Vagina (tissue), 2 donors: ENCODE results near the gene CDH13. TPM values are rescaled to one million over a fixed set of nuclear protein-coding genes. Genes with fewer than 3 reads are reported as not detected.

ENCODE experiments used
- DNase-seq, 2 donors: peaks; one replicate each; pipeline ENCODE4 v3.0.0-alpha.2; 2017; ENCODE audit errors: extremely low spot score in 2 of 2
- H3K27ac ChIP-seq: fragments of 200-600 bp; sonication (generic); one replicate; pipeline ENCODE4 v1.5.1; 2019
- H3K27me3 ChIP-seq: fragments of 200-600 bp; sonication (generic); one replicate; pipeline ENCODE4 v1.5.1; 2019
- H3K36me3 ChIP-seq, 2 donors: fragments of 200-600 bp; sonication (generic); one replicate each; pipeline ENCODE4 v1.5.1; 2017 to 2019
- H3K4me1 ChIP-seq: fragments of 200-600 bp; sonication (generic); one replicate; pipeline ENCODE4 v1.5.1; 2019
- H3K4me3 ChIP-seq, 2 donors: fragments of 200-600 bp; sonication (generic); 1 replicate in 1 of 2; 2 replicates in 1 of 2; pipeline ENCODE4 v1.5.1; 2016 to 2019
- H3K9me3 ChIP-seq: fragments of 200-600 bp; sonication (generic); one replicate; pipeline ENCODE4 v1.5.1; 2019
- POLR2A ChIP-seq, 2 donors: fragments of 450-650 bp; IDR thresholded peaks; one replicate each; pipeline ENCODE4 v1.6.1; 2017; ENCODE audit warnings: antibody characterized with exemption in 2 of 2, mild to moderate bottlenecking in 2 of 2, moderate library complexity in 2 of 2
- POLR2AphosphoS5 ChIP-seq, 2 donors: sonication (generic); formaldehyde crosslinking; IDR thresholded peaks; one replicate each; pipeline ENCODE4 v1.9.0; 2017; ENCODE audit warnings: antibody characterized with exemption in 2 of 2, mild to moderate bottlenecking in 2 of 2, low read depth in 1 of 2; ENCODE audit not compliant: insufficient read depth in 1 of 2
- intact Hi-C: fragments of 100-400 bp; cut with DNase I; formaldehyde crosslinking; loops from one replicate; pipeline ENCODE4 v1.15.1; 2023
- total RNA-seq: library from RNA; depleted of rRNA; stranded (reverse); fragments of >200 nt; gene quantifications from one replicate; pipeline ENCODE4 v1.2.3, GENCODE V29; 2016
- TF ChIP-seq, protein P1 (sequence below), 3 experiments: fragments of 450-650 bp in 2 of 3; fragments of 200-600 bp in 1 of 3; sonication (generic) in 1 of 3; IDR thresholded peaks; one replicate each; pipeline ENCODE4 v1.5.1; 2017 to 2019; ENCODE audit warnings: antibody characterized with exemption in 3 of 3, mild to moderate bottlenecking in 2 of 3, moderate library complexity in 2 of 3

CDH13 gene
- total RNA-seq, 1 donor from 2014 or later: 123 TPM

DNA sequence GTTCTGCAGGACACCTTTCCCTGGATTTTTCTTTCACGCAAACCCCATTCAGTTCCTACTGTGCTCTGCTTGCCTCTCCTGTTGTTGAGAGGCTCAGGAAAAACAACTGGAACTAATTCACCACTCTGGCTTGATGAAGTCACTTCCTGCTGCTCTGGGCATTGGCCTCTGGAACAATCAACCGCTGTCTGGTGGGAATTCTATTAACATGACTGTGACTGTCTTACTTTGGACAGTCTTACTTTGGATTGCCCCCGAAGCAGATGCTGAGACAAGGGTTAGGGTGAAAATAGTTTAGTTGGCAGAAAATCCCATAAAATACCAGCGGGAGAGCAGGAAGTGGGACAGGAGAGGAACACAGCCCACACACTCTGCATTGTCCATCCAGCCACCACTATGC, 1091.0 kb downstream of the CDH13 start:
- intact Hi-C loops: no loop called here

DNA sequence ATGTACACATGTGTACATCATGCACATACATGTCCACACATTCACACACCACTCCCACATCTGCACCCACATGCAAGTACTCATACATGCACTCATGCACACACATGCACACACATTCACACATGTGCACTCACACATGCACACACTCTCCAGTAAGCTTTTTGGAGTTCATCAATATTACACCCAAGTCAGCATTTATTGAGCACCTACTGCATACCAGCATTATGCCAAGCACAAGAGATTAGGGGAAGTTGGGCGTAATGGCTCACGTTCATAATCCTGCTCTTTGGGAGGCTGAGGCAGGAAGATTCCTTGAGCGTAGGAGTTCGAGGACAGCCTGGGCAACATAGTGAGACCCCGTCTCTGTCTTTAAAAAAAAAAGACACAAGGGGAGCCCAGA, 1093.4 kb downstream of the CDH13 start:
- intact Hi-C loops: no loop called here
- TF ChIP-seq POLR2A (IDR thresholded peaks at IDR 0.05): no peak
- TF ChIP-seq POLR2AphosphoS5 (IDR thresholded peaks at IDR 0.05; ENCODE audit: insufficient read depth in 1 of 2, low read depth in 1 of 2): no peak
- TF ChIP-seq, protein P1, sequence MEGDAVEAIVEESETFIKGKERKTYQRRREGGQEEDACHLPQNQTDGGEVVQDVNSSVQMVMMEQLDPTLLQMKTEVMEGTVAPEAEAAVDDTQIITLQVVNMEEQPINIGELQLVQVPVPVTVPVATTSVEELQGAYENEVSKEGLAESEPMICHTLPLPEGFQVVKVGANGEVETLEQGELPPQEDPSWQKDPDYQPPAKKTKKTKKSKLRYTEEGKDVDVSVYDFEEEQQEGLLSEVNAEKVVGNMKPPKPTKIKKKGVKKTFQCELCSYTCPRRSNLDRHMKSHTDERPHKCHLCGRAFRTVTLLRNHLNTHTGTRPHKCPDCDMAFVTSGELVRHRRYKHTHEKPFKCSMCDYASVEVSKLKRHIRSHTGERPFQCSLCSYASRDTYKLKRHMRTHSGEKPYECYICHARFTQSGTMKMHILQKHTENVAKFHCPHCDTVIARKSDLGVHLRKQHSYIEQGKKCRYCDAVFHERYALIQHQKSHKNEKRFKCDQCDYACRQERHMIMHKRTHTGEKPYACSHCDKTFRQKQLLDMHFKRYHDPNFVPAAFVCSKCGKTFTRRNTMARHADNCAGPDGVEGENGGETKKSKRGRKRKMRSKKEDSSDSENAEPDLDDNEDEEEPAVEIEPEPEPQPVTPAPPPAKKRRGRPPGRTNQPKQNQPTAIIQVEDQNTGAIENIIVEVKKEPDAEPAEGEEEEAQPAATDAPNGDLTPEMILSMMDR (IDR thresholded peaks at IDR 0.05): no peak
- Histone ChIP-seq H3K4me3 (no peak overlapping the region), H3K36me3 (no peaks in the 10 kb centered on the region), H3K9me3 (no peaks in the 10 kb centered on the region), H3K27ac (no peak overlapping the region), H3K27me3 (no peaks in the 10 kb centered on the region), H3K4me1 (no peaks in the 10 kb centered on the region)
- no peak for DNase-seq

More for the DNA sequence above, 1091.0 kb downstream of the CDH13 start:
- no peak overlapping the region for H3K27ac ChIP-seq
- no peaks in the 10 kb centered on the region for H3K27me3 ChIP-seq
- H3K36me3 ChIP-seq: no peaks in the 10 kb centered on the region
- DNase-seq: no peak
- TF ChIP-seq, protein P1 (IDR thresholded peaks at IDR 0.05): no peak
- TF ChIP-seq POLR2AphosphoS5 (IDR thresholded peaks at IDR 0.05; ENCODE audit: insufficient read depth in 1 of 2, low read depth in 1 of 2): no peak
- no peak for TF ChIP-seq POLR2A (IDR thresholded peaks at IDR 0.05)
- H3K4me3 ChIP-seq: no peak overlapping the region
- no peaks in the 10 kb centered on the region for H3K4me1 ChIP-seq
- H3K9me3 ChIP-seq: no peaks in the 10 kb centered on the region

DNA sequence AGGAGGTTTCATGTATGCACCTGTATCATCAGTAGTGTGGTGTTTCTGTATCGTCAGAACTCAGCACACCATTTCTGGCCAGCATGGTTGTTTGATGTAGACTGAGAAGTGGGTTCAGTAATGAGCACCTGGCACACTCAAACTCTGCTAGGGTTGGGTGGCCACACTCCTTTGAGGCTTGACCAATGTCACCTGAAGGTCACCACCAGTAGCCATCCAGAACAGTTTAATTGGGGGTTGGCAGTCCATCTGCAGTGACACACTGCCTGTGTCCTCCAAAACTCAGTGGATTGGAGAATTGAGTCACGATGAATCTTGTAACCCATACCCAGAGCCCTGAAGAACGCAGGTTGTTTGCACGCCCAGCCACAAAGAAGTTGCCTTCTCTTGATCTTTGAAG, 1094.2 kb downstream of the CDH13 start:
- no peak for DNase-seq
- Histone ChIP-seq H3K4me1 (no peaks in the 10 kb centered on the region), H3K27me3 (no peaks in the 10 kb centered on the region), H3K36me3 (no peaks in the 10 kb centered on the region), H3K4me3 (no peak overlapping the region), H3K27ac (no peak overlapping the region), H3K9me3 (no peaks in the 10 kb centered on the region)
- intact Hi-C loops: no loop called here
- TF ChIP-seq POLR2A (IDR thresholded peaks at IDR 0.05) (no peak), POLR2AphosphoS5 (IDR thresholded peaks at IDR 0.05; ENCODE audit: insufficient read depth in 1 of 2, low read depth in 1 of 2) (no peak)
- TF ChIP-seq, protein P1 (IDR thresholded peaks at IDR 0.05): no peak

DNA sequence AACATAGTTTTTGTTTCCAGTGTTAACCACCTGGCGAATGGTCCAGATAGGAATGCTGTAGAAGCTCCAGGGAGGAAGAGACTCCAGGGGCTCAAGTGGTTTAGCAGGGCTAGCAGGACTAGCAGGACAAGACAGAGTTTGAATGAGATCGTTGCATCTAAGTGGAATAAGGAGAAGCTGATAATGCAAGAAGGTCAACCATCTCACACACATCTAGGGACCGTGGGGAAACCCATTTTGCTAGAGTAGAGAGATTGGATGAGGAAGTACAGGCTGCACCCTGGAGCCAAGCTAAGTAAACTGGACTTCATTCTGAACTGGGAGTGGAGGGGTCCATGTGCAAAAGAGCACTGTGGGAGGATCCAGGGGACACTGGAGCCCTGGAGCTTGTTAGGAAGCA, 1094.9 kb downstream of the CDH13 start:
- no peak overlapping the region for H3K27ac ChIP-seq
- no peak overlapping the region for H3K4me3 ChIP-seq
- DNase-seq: no peak
- H3K9me3 ChIP-seq: no peaks in the 10 kb centered on the region
- no peaks in the 10 kb centered on the region for H3K4me1 ChIP-seq
- TF ChIP-seq POLR2AphosphoS5 (IDR thresholded peaks at IDR 0.05; ENCODE audit: insufficient read depth in 1 of 2, low read depth in 1 of 2): no peak
- TF ChIP-seq, protein P1 (IDR thresholded peaks at IDR 0.05): no peak
- no peak for TF ChIP-seq POLR2A (IDR thresholded peaks at IDR 0.05)
- no peaks in the 10 kb centered on the region for H3K36me3 ChIP-seq
- intact Hi-C loops: no loop called here
- H3K27me3 ChIP-seq: no peaks in the 10 kb centered on the region

DNA sequence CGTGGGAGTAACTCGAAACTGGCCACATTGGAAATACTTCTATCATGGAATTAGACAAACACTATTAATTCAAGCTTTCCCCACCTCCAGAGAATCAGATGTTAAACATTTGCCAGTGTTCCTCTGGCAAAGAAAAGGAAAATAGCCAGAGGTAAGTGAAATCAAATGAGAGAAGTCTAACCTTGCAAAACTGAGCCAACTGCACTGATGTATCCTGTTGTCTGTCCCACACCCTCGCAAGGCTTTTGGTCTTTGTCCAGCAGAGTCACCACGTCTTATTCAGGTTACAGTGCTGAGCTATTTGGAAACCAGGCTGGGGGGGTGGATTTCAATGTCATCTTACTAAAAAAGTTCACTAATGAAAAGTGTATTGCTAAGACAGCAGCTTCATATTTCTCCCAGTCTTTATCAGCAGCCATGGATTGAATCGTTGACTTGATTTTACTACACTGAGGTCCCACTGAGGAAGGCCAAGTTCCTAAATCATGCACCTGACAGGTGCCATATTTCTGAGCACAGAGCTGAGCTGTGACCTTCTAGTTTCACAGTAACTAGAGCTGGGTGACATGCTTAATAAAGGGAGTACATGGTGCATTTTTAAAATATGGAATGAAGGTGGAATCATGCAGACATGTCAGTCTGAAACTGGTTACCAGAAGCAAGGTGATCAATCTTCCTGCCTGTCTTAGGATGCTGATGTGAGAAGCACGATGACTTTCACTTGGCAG, 1095.9 kb downstream of the CDH13 start:
- Histone ChIP-seq H3K9me3 (no peaks in the 10 kb centered on the region), H3K27me3 (no peaks in the 10 kb centered on the region), H3K4me1 (no peaks in the 10 kb centered on the region), H3K27ac (no peak overlapping the region), H3K4me3 (no peak overlapping the region), H3K36me3 (no peaks in the 10 kb centered on the region)
- no peak for TF ChIP-seq POLR2A (IDR thresholded peaks at IDR 0.05)
- TF ChIP-seq POLR2AphosphoS5 (IDR thresholded peaks at IDR 0.05; ENCODE audit: insufficient read depth in 1 of 2, low read depth in 1 of 2): no peak
- TF ChIP-seq, protein P1 (IDR thresholded peaks at IDR 0.05): no peak
- intact Hi-C loops: no loop called here
- no peak for DNase-seq
